NB4 (cell line): ENCODE data around the gene CX3CL1.

Experiments
- POLR2A ChIP-seq: IDR thresholded peaks from 2 replicates; pipeline ENCODE4 v1.6.1; 2011; ENCODE audit warnings: mild to moderate bottlenecking; ENCODE audit not compliant: insufficient read length; ENCODE audit errors: extremely low read depth
- TF ChIP-seq, protein P1 (sequence below): IDR thresholded peaks from one replicate; pipeline ENCODE4 v1.5.1; 2012; ENCODE audit warnings: low read depth, low read length

DNA sequence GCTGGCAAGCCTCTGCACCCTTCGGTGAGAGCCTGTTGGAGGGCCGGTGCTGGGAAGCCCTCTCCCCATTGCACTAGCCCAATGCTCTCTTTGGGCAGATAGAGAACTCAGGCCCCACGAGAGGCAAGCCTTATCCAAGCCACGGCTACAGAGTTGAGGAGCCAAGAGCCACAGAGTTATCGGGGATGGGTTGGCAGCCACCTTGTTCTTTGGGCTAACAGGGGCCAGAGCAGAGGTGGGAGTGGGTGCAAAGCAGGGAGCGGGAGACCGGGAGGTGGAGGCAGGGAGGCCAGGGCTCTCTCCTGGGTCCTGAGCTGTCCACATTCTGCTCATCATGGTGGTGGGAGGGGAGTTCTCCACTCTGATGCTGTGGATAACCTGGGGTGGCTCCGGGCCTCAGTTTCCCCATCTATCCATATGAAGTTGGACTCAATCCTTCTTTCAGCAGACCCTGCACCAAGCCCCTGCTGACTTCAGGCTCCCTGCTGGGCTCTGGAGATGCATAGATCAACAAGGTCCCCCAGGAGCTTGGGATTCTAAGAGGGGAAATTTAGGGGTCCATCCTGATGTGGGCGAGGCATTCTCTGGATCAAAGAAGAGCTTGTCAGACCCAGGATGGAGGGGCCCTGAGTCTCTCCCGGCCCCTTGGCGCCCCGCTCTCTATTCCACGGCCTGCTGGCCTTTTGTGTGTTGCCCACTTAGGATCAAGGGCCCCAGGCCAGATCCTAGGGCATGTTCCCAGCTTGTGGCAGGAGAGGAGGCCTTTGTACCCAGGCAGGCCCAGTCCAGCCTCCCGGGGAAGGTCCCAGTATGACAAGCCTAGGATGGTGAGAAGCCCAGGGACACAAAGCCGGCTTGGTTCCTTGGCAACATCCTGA lies 557 bp upstream of the CX3CL1 start:
- TF ChIP-seq POLR2A: no peak
- TF ChIP-seq, protein P1, sequence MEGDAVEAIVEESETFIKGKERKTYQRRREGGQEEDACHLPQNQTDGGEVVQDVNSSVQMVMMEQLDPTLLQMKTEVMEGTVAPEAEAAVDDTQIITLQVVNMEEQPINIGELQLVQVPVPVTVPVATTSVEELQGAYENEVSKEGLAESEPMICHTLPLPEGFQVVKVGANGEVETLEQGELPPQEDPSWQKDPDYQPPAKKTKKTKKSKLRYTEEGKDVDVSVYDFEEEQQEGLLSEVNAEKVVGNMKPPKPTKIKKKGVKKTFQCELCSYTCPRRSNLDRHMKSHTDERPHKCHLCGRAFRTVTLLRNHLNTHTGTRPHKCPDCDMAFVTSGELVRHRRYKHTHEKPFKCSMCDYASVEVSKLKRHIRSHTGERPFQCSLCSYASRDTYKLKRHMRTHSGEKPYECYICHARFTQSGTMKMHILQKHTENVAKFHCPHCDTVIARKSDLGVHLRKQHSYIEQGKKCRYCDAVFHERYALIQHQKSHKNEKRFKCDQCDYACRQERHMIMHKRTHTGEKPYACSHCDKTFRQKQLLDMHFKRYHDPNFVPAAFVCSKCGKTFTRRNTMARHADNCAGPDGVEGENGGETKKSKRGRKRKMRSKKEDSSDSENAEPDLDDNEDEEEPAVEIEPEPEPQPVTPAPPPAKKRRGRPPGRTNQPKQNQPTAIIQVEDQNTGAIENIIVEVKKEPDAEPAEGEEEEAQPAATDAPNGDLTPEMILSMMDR: no peak
